HG03060 (cell line): ENCODE measurements around the gene EDC4.

Experiments used
- ATAC-seq: cut with Tn5 transposase; IDR thresholded peaks from one replicate; pipeline ENCODE4 v1.9.1; 2021; ENCODE audit warnings: low read depth, moderate number of reproducible peaks; ENCODE audit not compliant: unreplicated experiment

Gene EDC4

GRCh38 chr16:67928561-67929364, 55.9 kb downstream of the EDC4 start:
- ATAC-seq, result no peak

- no peak for ATAC-seq
Measured at GRCh38 chr16:67930191-67930590, 57.3 kb downstream of the EDC4 start.

DNA sequence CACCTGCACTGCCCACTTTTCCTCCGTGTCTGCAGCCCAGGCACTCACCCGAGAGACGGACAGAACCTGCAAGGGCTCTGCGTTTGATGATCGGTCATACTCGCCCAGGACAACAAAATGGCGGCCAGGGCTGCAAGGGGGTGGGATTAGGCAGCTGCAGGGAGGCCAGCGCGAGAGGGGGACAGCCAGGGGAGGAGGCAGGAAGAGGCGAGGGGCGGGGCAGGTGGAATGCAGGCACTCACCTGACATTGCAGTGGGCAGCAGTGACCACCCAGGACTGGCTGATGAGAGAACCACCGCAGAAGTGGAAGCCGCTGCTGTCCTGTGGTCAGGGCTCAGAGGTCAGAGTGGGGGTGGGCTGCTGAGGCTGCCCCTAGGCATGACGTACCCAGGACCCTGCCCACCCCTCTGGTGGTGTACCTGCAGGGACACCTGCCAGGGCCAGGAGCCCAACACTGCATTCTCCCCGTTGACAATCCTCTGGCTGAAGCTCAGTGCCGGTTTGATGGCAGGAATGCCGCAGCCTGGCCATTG, 57.9 kb downstream of the EDC4 start:
- no peak for ATAC-seq
